Endodermal cell (in vitro differentiated cells): ENCODE data around the gene HJURP. TPM values are rescaled to one million over a fixed set of nuclear protein-coding genes. Genes with fewer than 3 reads are reported as not detected.

Experiments used
- DNase-seq: peaks from one replicate; pipeline ENCODE4 v3.0.0-alpha.2; 2017
- H3K27ac ChIP-seq: 2 replicates; pipeline ENCODE4 v1.5.1; 2013; ENCODE audit warnings: mild to moderate bottlenecking, low read depth, low read length, moderate library complexity
- H3K27me3 ChIP-seq: 2 replicates; pipeline ENCODE4 v1.6.1; 2013; ENCODE audit warnings: mild to moderate bottlenecking, low read length, moderate library complexity; ENCODE audit not compliant: insufficient read depth, control insufficient read depth, poor library complexity, severe bottlenecking
- H3K36me3 ChIP-seq: 2 replicates; pipeline ENCODE4 v1.7.0; 2013; ENCODE audit warnings: mild to moderate bottlenecking, low read length, moderate library complexity; ENCODE audit not compliant: control insufficient read depth, insufficient read depth
- H3K4me1 ChIP-seq: one replicate; pipeline ENCODE4 v1.7.0; 2013; ENCODE audit warnings: low read length; ENCODE audit not compliant: control insufficient read depth, insufficient read depth
- H3K4me3 ChIP-seq: 2 replicates; pipeline ENCODE4 v1.5.1; 2013; ENCODE audit warnings: mild to moderate bottlenecking, low read length, moderate library complexity
- H3K9ac ChIP-seq: 2 replicates; pipeline ENCODE4 v1.6.1; 2013; ENCODE audit warnings: mild to moderate bottlenecking, low read length, moderate library complexity; ENCODE audit not compliant: poor library complexity, severe bottlenecking; ENCODE audit errors: extremely low read depth
- H3K9me3 ChIP-seq: 2 replicates; pipeline ENCODE4 v1.6.1; 2013; ENCODE audit warnings: mild to moderate bottlenecking, low read length, moderate library complexity; ENCODE audit not compliant: control insufficient read depth
- H3K27ac Mint-ChIP-seq: 2 replicates; pipeline ENCODE4 v1.8.0; 2020; ENCODE audit warnings: mixed read lengths
- H3K27me3 Mint-ChIP-seq: 2 replicates; pipeline ENCODE4 v1.8.0; 2021; ENCODE audit warnings: mild to moderate bottlenecking, mixed read lengths; ENCODE audit not compliant: insufficient read depth
- H3K36me3 Mint-ChIP-seq: 2 replicates; pipeline ENCODE4 v1.8.0; 2020; ENCODE audit warnings: low read depth, mixed read lengths
- H3K4me1 Mint-ChIP-seq: 2 replicates; pipeline ENCODE4 v1.8.0; 2020; ENCODE audit warnings: mixed read lengths
- H3K4me3 Mint-ChIP-seq: 2 replicates; pipeline ENCODE4 v1.8.0; 2020; ENCODE audit warnings: mild to moderate bottlenecking, moderate library complexity, mixed read lengths
- H3K9me3 Mint-ChIP-seq: 2 replicates; pipeline ENCODE4 v1.8.0; 2020; ENCODE audit warnings: mild to moderate bottlenecking, mixed read lengths
- WGBS, 2 experiments: methylation state at CpG; one replicate each; pipeline versions ENCODE4 v1.1.5 to v1.1.7; 2013; ENCODE audit warnings: missing lambda C conversion rate in 2 of 2, mixed read lengths in 1 of 2; ENCODE audit not compliant: insufficient coverage in 1 of 2, insufficient read length in 1 of 2; 5-methylcytosine and 5-hydroxymethylcytosine counted together
- total RNA-seq, 2 donors: library from RNA; stranded (reverse); fragmentation: NEBNext Ultra II Directional in 1 of 2; extraction: Animal tissue kit (Norgen Biotek cat#: 25700) in 1 of 2; gene quantifications; 2 replicates in 1 of 2; 3 replicates in 1 of 2; pipeline ENCODE4 v1.2.1, GENCODE V29; 2021
- TF ChIP-seq, protein P1 (sequence below): fragments of 200-600 bp; sonication (generic); conservative IDR thresholded peaks from 2 replicates; pipeline ENCODE4 v1.5.0; 2021; ENCODE audit warnings: antibody characterized with exemption, mild to moderate bottlenecking

Gene HJURP
- total RNA-seq, 2 donors from 2014 or later, result 39.4 to 78.9 TPM

DNA sequence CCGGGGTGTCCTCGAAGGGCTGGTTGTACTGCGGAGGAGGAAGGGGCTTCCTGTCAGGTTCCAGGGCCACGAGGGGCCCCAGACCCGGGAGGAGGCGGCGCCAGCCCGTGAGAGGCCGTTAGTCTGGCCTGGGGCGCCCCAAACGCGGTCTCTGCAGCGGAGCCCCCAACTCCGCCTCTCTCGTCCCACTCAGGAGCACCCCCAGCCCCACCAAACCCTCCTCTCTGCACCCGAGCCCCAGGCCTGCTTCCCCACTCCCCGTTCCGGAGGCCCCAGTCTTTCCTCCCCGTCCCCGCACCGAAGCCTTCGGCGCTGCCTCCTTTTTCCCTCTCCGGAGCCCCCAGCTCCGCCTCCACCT is 473 bp downstream of the HJURP start:
- peak overlapping the region; percentile 73 for H3K9ac ChIP-seq
- peaks cover 2% of the 10 kb centered on the region for H3K4me1 ChIP-seq
- peaks cover 31% of the 10 kb centered on the region for H3K36me3 Mint-ChIP-seq
- no peaks in the 10 kb centered on the region for H3K27me3 ChIP-seq
- no peaks in the 10 kb centered on the region for H3K27me3 Mint-ChIP-seq
- TF ChIP-seq, protein P1, sequence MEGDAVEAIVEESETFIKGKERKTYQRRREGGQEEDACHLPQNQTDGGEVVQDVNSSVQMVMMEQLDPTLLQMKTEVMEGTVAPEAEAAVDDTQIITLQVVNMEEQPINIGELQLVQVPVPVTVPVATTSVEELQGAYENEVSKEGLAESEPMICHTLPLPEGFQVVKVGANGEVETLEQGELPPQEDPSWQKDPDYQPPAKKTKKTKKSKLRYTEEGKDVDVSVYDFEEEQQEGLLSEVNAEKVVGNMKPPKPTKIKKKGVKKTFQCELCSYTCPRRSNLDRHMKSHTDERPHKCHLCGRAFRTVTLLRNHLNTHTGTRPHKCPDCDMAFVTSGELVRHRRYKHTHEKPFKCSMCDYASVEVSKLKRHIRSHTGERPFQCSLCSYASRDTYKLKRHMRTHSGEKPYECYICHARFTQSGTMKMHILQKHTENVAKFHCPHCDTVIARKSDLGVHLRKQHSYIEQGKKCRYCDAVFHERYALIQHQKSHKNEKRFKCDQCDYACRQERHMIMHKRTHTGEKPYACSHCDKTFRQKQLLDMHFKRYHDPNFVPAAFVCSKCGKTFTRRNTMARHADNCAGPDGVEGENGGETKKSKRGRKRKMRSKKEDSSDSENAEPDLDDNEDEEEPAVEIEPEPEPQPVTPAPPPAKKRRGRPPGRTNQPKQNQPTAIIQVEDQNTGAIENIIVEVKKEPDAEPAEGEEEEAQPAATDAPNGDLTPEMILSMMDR, result no peak
- DNase-seq, result no peak
- H3K27ac Mint-ChIP-seq, result peak overlapping the region; percentile 99
- 0% methylated on average over 25 of the region's 25 CpGs; no CpG with 5 or more reads in 1 of the 2 experiments for WGBS, 2 experiments
- peaks cover 42% of the 10 kb centered on the region for H3K36me3 ChIP-seq
- H3K9me3 Mint-ChIP-seq, result peaks cover 2% of the 10 kb centered on the region
- H3K27ac ChIP-seq, result no peak overlapping the region
- H3K9me3 ChIP-seq, result no peaks in the 10 kb centered on the region
- H3K4me3 Mint-ChIP-seq, result peak overlapping the region; percentile 99
- H3K4me1 Mint-ChIP-seq, result peaks cover 19% of the 10 kb centered on the region
- peak overlapping the region; percentile 90 for H3K4me3 ChIP-seq

DNA sequence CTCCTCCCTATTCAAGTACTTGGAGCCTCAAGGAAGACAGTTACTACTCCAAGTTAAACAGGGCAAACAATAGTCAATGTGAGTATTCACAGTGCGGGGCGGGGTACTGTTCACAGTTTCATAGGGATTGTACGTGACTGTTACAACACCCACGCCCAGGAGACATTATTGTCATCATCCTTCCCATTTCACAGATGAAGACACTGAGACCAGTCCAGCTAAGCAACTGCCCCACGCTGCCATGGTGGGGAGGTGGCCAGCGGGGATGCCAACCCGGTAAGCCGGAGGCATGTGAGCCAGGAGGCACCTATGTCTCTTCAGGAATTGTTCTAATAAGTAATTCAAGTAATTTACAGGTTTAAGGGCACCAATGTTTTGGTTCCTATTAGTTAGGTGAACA is 982 bp downstream of the HJURP start:
- Histone ChIP-seq H3K4me1 (peaks cover 2% of the 10 kb centered on the region), H3K27me3 (no peaks in the 10 kb centered on the region), H3K9me3 (no peaks in the 10 kb centered on the region), H3K4me3 (peak overlapping the region; percentile 90), H3K9ac (peak overlapping the region; percentile 73), H3K36me3 (peaks cover 47% of the 10 kb centered on the region), H3K27ac (no peak overlapping the region)
- TF ChIP-seq, protein P1, result no peak
- H3K36me3 Mint-ChIP-seq, result peaks cover 36% of the 10 kb centered on the region
- H3K9me3 Mint-ChIP-seq, result peaks cover 2% of the 10 kb centered on the region
- no peaks in the 10 kb centered on the region for H3K27me3 Mint-ChIP-seq
- peaks cover 19% of the 10 kb centered on the region for H3K4me1 Mint-ChIP-seq
- H3K27ac Mint-ChIP-seq, result peak overlapping the region; percentile 52
- 34% methylated on average over 8 of the region's 8 CpGs; no CpG with 5 or more reads in 1 of the 2 experiments for WGBS, 2 experiments
- DNase-seq, result no peak
- H3K4me3 Mint-ChIP-seq, result peak overlapping the region; percentile 99

DNA sequence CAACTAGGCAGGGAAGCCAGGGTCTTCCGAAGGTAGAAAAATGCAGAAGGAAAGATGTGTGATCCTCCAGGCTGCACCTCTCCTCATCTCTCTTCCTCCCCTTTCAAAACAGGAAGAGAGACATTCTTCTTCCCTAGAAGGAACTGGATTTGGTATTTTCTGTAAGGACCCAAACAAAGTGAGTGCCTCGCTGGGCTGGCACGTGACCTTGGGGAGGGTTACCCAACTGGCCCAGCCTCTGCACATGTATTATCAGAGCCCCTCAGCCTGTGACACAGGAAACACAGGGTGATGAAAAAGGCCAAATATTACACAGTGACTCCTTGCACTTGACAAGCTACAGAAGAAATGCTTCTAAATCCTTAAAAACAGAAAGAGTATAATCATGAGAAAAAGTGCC is 2.3 kb downstream of the HJURP start:
- H3K9me3 Mint-ChIP-seq, result peaks cover 2% of the 10 kb centered on the region
- peak overlapping the region; percentile 99 for H3K4me3 Mint-ChIP-seq
- Histone ChIP-seq H3K4me1 (peaks cover 2% of the 10 kb centered on the region), H3K27ac (no peak overlapping the region), H3K36me3 (peaks cover 60% of the 10 kb centered on the region), H3K9ac (no peak overlapping the region), H3K27me3 (no peaks in the 10 kb centered on the region), H3K9me3 (no peaks in the 10 kb centered on the region), H3K4me3 (peak overlapping the region; percentile 90)
- WGBS, 2 experiments, result 95% methylated on average over 3 of the region's 3 CpGs; no CpG with 5 or more reads in 1 of the 2 experiments
- no peaks in the 10 kb centered on the region for H3K27me3 Mint-ChIP-seq
- H3K27ac Mint-ChIP-seq, result no peak overlapping the region
- no peak for DNase-seq
- peaks cover 19% of the 10 kb centered on the region for H3K4me1 Mint-ChIP-seq
- H3K36me3 Mint-ChIP-seq, result peaks cover 48% of the 10 kb centered on the region
- TF ChIP-seq, protein P1, result no peak
